B cell (primary cell): ENCODE results near the gene DNM1. TPM values are rescaled to one million over a fixed set of nuclear protein-coding genes. Genes with fewer than 3 reads are reported as not detected.

Source experiments
- ATAC-seq: fragments of 200-7000 bp; cut with Tn5 transposase; one replicate; pipeline ENCODE4 v1.10.0; 2021; ENCODE audit warnings: low read depth, mild to moderate bottlenecking, moderate number of reproducible peaks, moderate library complexity
- CTCF ChIA-PET: fragments of 350-600 bp; sonication (Branson Sonifier 250); formaldehyde crosslinking; loops from one replicate; lab custom pipeline; 2021; ENCODE audit warnings: antibody characterized with exemption, inconsistent platforms; lab: Charles Lee
- POLR2A ChIA-PET: fragments of 350-600 bp; sonication (Branson Sonifier 250); formaldehyde crosslinking; loops from one replicate; lab custom pipeline; 2021; ENCODE audit warnings: antibody characterized with exemption; lab: Charles Lee
- DNase-seq: peaks from one replicate; pipeline ENCODE4 v3.0.0; 2013
- H2AFZ ChIP-seq: 2 replicates; pipeline ENCODE4 v1.6.1; 2012; ENCODE audit warnings: mild to moderate bottlenecking, low read depth, low read length; ENCODE audit not compliant: insufficient read depth, poor library complexity, severe bottlenecking
- H3K27ac ChIP-seq, 2 donors: 1 replicate in 1 of 2; 2 replicates in 1 of 2; pipeline ENCODE4 v1.5.1; 2012 to 2013; ENCODE audit warnings: low read length in 2 of 2, mild to moderate bottlenecking in 2 of 2, moderate library complexity in 1 of 2
- H3K27me3 ChIP-seq, 4 experiments: fragments of 200-600 bp in 1 of 4; sonication (generic) in 1 of 4; replicated peaks in 1 of 4; 1 replicate in 2 of 4; 2 replicates in 2 of 4; pipeline versions ENCODE4 v1.6.1 to v1.7.0; 2013 to 2016; ENCODE audit warnings: low read length in 3 of 4, mild to moderate bottlenecking in 2 of 4, mixed read lengths in 1 of 4, moderate library complexity in 1 of 4; ENCODE audit not compliant: insufficient read depth in 4 of 4, control insufficient read depth in 3 of 4; ENCODE audit errors: control extremely low read depth in 1 of 4
- H3K36me3 ChIP-seq, 2 experiments: replicated peaks in 1 of 2; 1 replicate in 1 of 2; 2 replicates in 1 of 2; pipeline versions ENCODE4 v1.6.1 to v1.7.1; 2013; ENCODE audit warnings: low read length in 1 of 2; ENCODE audit not compliant: insufficient read depth in 2 of 2, control insufficient read depth in 1 of 2; ENCODE audit errors: control extremely low read depth in 1 of 2, extremely low read depth in 1 of 2
- H3K4me1 ChIP-seq, 2 donors: fragments of 200-600 bp in 1 of 2; sonication (generic) in 1 of 2; 1 replicate in 1 of 2; 2 replicates in 1 of 2; pipeline versions ENCODE4 v1.5.1 to v1.6.1; 2013 to 2017; ENCODE audit warnings: low read length in 2 of 2; ENCODE audit not compliant: control insufficient read depth in 2 of 2, insufficient read depth in 2 of 2
- H3K4me2 ChIP-seq: replicated peaks from 2 replicates; pipeline ENCODE3; 2012; ENCODE audit warnings: mild to moderate bottlenecking, low read depth, low read length; ENCODE audit not compliant: poor library complexity, severe bottlenecking
- H3K4me3 ChIP-seq, 5 experiments: fragments of 200-600 bp in 1 of 5; sonication (generic) in 1 of 5; 1 replicate in 3 of 5; 2 replicates in 2 of 5; pipeline versions ENCODE4 v1.5.1 to v1.7.0; 2011 to 2016; ENCODE audit warnings: low read length in 4 of 5, mild to moderate bottlenecking in 4 of 5, low read depth in 2 of 5, control low read depth in 1 of 5, moderate library complexity in 1 of 5; ENCODE audit not compliant: insufficient read depth in 1 of 5; ENCODE audit errors: control extremely low read depth in 1 of 5, extremely low read depth in 1 of 5
- H3K79me2 ChIP-seq: fragments of 200-600 bp; sonication (generic); one replicate; pipeline ENCODE4 v1.6.0; 2016; ENCODE audit warnings: low read length; ENCODE audit not compliant: control insufficient read depth, insufficient read depth
- H3K9ac ChIP-seq: fragments of 200-600 bp; sonication (generic); 2 replicates; pipeline ENCODE4 v1.6.1; 2017; ENCODE audit warnings: mild to moderate bottlenecking, low read length, moderate library complexity
- H3K9me3 ChIP-seq, 3 donors: one replicate each; pipeline versions ENCODE4 v1.6.1 to v1.7.1; 2013; ENCODE audit warnings: low read length in 2 of 3; ENCODE audit not compliant: control insufficient read depth in 2 of 3, insufficient read depth in 1 of 3; ENCODE audit errors: control extremely low read depth in 1 of 3
- H4K20me1 ChIP-seq: 2 replicates; pipeline ENCODE4 v1.6.0; 2012; ENCODE audit warnings: mild to moderate bottlenecking, low read length; ENCODE audit not compliant: insufficient read depth, control insufficient read depth, poor library complexity, severe bottlenecking
- H3K27ac Mint-ChIP-seq: one replicate; pipeline ENCODE4 v1.8.0; 2021; ENCODE audit warnings: mixed read lengths
- H3K27me3 Mint-ChIP-seq: one replicate; pipeline ENCODE4 v1.8.0; 2021; ENCODE audit warnings: mixed read lengths
- H3K4me1 Mint-ChIP-seq: one replicate; pipeline ENCODE4 v1.8.0; 2021; ENCODE audit warnings: mixed read lengths
- H3K4me3 Mint-ChIP-seq: one replicate; pipeline ENCODE4 v1.8.0; 2021; ENCODE audit warnings: mixed read lengths
- H3K9me3 Mint-ChIP-seq: one replicate; pipeline ENCODE4 v1.8.0; 2022; ENCODE audit warnings: mixed read lengths; ENCODE audit not compliant: insufficient read depth
- CTCF ChIP-seq: fragments of 200-600 bp; IDR thresholded peaks from one replicate; pipeline ENCODE4 v1.8.0; 2022; ENCODE audit warnings: antibody characterized with exemption, mild to moderate bottlenecking
- EZH2 ChIP-seq: IDR thresholded peaks from 2 replicates; pipeline ENCODE4 v1.6.1; 2012; ENCODE audit warnings: borderline replicate concordance, low read depth, mild to moderate bottlenecking, moderate library complexity, low read length; ENCODE audit not compliant: insufficient read depth, poor library complexity, severe bottlenecking
- WGBS: methylation state at CpG from one replicate; pipeline ENCODE4 v1.1.5; 2013; ENCODE audit warnings: missing lambda C conversion rate; ENCODE audit not compliant: insufficient coverage; 5-methylcytosine and 5-hydroxymethylcytosine counted together
- intact Hi-C: fragments of 100-400 bp; cut with micrococcal nuclease; formaldehyde crosslinking; loops from one replicate; pipeline ENCODE4 v1.10.0; 2022
- polyA plus RNA-seq: library from polyadenylated mRNA; depleted of rRNA; stranded (reverse); fragments of >200 nt; gene quantifications from 2 replicates; pipeline ENCODE4 v1.2.3, GENCODE V29; 2012
- total RNA-seq, 2 donors: library from RNA; stranded (reverse); fragments of 120-200 nt in 1 of 2; gene quantifications; 1 replicate in 1 of 2; 2 replicates in 1 of 2; pipeline versions ENCODE4 v1.2.3 to v1.2.4, GENCODE V29; 2013 to 2022

The DNM1 gene
- total and polyA plus RNA-seq, 2 donors (not counting 1 experiment from before 2014, with no cell fraction given), result 0.63 to 1.3 TPM

GRCh38 chr9:128166169-128166568 is 37.0 kb upstream of the DNM1 start:
- no peak for TF ChIP-seq EZH2
- TF ChIP-seq CTCF, result no peak
- Histone ChIP-seq H3K27me3 (no peaks in the 10 kb centered on the region), H3K4me2 (no peak overlapping the region), H3K4me3 (no peak overlapping the region), H3K4me1 (peaks cover 1 to 2% of the 10 kb centered on the region in 2 donors), H3K36me3 (peaks cover 6 to 52% of the 10 kb centered on the region in 2 experiments), H3K9ac (no peak overlapping the region), H2AFZ (no peak overlapping the region), H3K27ac (no peak overlapping the region), H3K9me3 (no peaks in the 10 kb centered on the region), H3K79me2 (peaks cover 12% of the 10 kb centered on the region), H4K20me1 (no peaks in the 10 kb centered on the region)
- intact Hi-C loops, result no loop called here
- DNase-seq, result no peak
- Mint-ChIP-seq H3K4me1 (peaks cover 7% of the 10 kb centered on the region), H3K4me3 (no peak overlapping the region), H3K9me3 (no peaks in the 10 kb centered on the region), H3K27me3 (no peaks in the 10 kb centered on the region), H3K27ac (no peak overlapping the region)
- ATAC-seq, result no peak
- WGBS, result 95% methylated on average over 12 of the region's 18 CpGs
- CTCF ChIA-PET, result no interaction called here
- POLR2A ChIA-PET, result no interaction called here

GRCh38 chr9:128167209-128167608 is 36.0 kb upstream of the DNM1 start:
- H3K9me3 ChIP-seq, result no peaks in the 10 kb centered on the region
- H3K36me3 ChIP-seq, result peaks cover 6 to 52% of the 10 kb centered on the region in 2 experiments
- no peak overlapping the region for H3K4me3 ChIP-seq
- H3K9me3 Mint-ChIP-seq, result no peaks in the 10 kb centered on the region
- H4K20me1 ChIP-seq, result no peaks in the 10 kb centered on the region
- no peak for ATAC-seq
- no peak overlapping the region for H3K9ac ChIP-seq
- H2AFZ ChIP-seq, result no peak overlapping the region
- H3K27ac Mint-ChIP-seq, result no peak overlapping the region
- H3K27ac ChIP-seq, result no peak overlapping the region
- H3K4me3 Mint-ChIP-seq, result no peak overlapping the region
- peaks cover 9% of the 10 kb centered on the region for H3K79me2 ChIP-seq
- H3K4me2 ChIP-seq, result no peak overlapping the region
- H3K27me3 Mint-ChIP-seq, result no peaks in the 10 kb centered on the region
- ChIA-PET POLR2A (no interaction called here), CTCF (no interaction called here)
- no peak for DNase-seq
- TF ChIP-seq CTCF, result no peak
- no peak for TF ChIP-seq EZH2
- no peaks in the 10 kb centered on the region for H3K4me1 ChIP-seq
- 86% methylated on average over 1 of the region's 4 CpGs for WGBS
- peaks cover 2% of the 10 kb centered on the region for H3K4me1 Mint-ChIP-seq
- intact Hi-C loops, result no loop called here
- no peaks in the 10 kb centered on the region for H3K27me3 ChIP-seq
